Measurements from ENCODE around the gene PARP4.

DNA sequence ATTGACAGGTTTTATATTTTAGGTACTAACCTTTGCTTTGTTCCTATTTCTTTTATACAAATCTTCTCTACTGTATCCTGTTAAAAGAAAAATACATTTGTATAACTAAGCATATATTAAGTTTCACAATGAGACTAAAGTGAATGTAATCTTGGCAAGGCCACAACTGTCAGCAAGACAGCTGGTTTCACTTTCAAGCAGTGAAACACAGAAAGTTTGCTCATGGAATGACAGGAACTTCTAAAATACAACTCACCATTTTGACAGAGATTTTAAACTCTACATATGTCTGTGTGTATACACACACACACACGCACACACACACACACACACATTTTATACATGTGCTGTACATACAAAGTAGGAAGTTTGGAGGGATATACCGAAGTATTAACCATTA is 53.3 kb downstream of the PARP4 start:
- TF ChIP-seq, protein P1, sequence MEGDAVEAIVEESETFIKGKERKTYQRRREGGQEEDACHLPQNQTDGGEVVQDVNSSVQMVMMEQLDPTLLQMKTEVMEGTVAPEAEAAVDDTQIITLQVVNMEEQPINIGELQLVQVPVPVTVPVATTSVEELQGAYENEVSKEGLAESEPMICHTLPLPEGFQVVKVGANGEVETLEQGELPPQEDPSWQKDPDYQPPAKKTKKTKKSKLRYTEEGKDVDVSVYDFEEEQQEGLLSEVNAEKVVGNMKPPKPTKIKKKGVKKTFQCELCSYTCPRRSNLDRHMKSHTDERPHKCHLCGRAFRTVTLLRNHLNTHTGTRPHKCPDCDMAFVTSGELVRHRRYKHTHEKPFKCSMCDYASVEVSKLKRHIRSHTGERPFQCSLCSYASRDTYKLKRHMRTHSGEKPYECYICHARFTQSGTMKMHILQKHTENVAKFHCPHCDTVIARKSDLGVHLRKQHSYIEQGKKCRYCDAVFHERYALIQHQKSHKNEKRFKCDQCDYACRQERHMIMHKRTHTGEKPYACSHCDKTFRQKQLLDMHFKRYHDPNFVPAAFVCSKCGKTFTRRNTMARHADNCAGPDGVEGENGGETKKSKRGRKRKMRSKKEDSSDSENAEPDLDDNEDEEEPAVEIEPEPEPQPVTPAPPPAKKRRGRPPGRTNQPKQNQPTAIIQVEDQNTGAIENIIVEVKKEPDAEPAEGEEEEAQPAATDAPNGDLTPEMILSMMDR (IDR thresholded peaks at IDR 0.05; ENCODE audit: insufficient read depth, low read length): no peak
- TF ChIP-seq, protein P2, sequence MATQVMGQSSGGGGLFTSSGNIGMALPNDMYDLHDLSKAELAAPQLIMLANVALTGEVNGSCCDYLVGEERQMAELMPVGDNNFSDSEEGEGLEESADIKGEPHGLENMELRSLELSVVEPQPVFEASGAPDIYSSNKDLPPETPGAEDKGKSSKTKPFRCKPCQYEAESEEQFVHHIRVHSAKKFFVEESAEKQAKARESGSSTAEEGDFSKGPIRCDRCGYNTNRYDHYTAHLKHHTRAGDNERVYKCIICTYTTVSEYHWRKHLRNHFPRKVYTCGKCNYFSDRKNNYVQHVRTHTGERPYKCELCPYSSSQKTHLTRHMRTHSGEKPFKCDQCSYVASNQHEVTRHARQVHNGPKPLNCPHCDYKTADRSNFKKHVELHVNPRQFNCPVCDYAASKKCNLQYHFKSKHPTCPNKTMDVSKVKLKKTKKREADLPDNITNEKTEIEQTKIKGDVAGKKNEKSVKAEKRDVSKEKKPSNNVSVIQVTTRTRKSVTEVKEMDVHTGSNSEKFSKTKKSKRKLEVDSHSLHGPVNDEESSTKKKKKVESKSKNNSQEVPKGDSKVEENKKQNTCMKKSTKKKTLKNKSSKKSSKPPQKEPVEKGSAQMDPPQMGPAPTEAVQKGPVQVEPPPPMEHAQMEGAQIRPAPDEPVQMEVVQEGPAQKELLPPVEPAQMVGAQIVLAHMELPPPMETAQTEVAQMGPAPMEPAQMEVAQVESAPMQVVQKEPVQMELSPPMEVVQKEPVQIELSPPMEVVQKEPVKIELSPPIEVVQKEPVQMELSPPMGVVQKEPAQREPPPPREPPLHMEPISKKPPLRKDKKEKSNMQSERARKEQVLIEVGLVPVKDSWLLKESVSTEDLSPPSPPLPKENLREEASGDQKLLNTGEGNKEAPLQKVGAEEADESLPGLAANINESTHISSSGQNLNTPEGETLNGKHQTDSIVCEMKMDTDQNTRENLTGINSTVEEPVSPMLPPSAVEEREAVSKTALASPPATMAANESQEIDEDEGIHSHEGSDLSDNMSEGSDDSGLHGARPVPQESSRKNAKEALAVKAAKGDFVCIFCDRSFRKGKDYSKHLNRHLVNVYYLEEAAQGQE (IDR thresholded peaks at IDR 0.05; ENCODE audit: insufficient replicate concordance, low read depth): no peak
- TF ChIP-seq GABPA (IDR thresholded peaks at IDR 0.05; ENCODE audit: low read depth) (no peak), SPI1 (IDR thresholded peaks at IDR 0.05; ENCODE audit: borderline replicate concordance, low read depth) (no peak)

Measured in HL-60 (cell line).